ENCODE measurements around the gene RNU1-1. TPM values are rescaled to one million over a fixed set of nuclear protein-coding genes. Genes with fewer than 3 reads are reported as not detected.

RNU1-1 gene
- total and polyA plus RNA-seq, 2 of the 8 experiments (the other 6 are each of a cell fraction or from before 2014, with no cell fraction given), result 145 to 1,303 TPM

- TF ChIP-seq BRCA1 (IDR thresholded peaks at IDR 0.05; ENCODE audit: low read depth, low read length) (no peak), TCF12 (IDR thresholded peaks at IDR 0.05; ENCODE audit: low read depth, low read length) (no peak), JUN (IDR thresholded peaks at IDR 0.05; ENCODE audit: low read depth, low read length) (no peak), SP4 (IDR thresholded peaks at IDR 0.05; ENCODE audit: low read length) (no peak), GABPA (IDR thresholded peaks at IDR 0.05; ENCODE audit: borderline replicate concordance, insufficient read depth, low read length) (no peak), BCL11A (IDR thresholded peaks at IDR 0.05; ENCODE audit: low read depth in 2 of 2, low read length in 2 of 2) (no peak)
Measured at GRCh38 chr1:16464917-16465625, 49.0 kb downstream of the RNU1-1 start (continued).

Small RNA genes lying within 50 kb of the gene (small RNA-seq; reads per million reads assigned to genes)
- gene RNU1-1 (ENCODE audit: insufficient read depth) (not detected), gene RNU1-6P (ENCODE audit: insufficient read depth) (not detected)

Other genes with a start within 250 kb of the RNU1-1 start
- gene FBXO42, start 161.8 kb downstream of the RNU1-1 start, total RNA-seq (2021; fragmentation: NEBNext Ultra II Directional; extraction: Animal tissue kit (Norgen Biotek cat#: 25700)), result 17.0 and 17.4 TPM in 2 replicates
- 14.4 and 15.1 TPM in 2 replicates for gene FBXO42, start 161.8 kb downstream of the RNU1-1 start, polyA plus RNA-seq (2011; rRNA removed)
- 108 and 116 TPM in 2 replicates for gene SZRD1, start 147.0 kb downstream of the RNU1-1 start, total RNA-seq (2021; fragmentation: NEBNext Ultra II Directional; extraction: Animal tissue kit (Norgen Biotek cat#: 25700))
- 97.8 and 108 TPM in 2 replicates for gene SZRD1, start 147.0 kb downstream of the RNU1-1 start, polyA plus RNA-seq (2011; rRNA removed)
- gene SPATA21, start 76.9 kb downstream of the RNU1-1 start, total RNA-seq (2021; fragmentation: NEBNext Ultra II Directional; extraction: Animal tissue kit (Norgen Biotek cat#: 25700)), result not detected in 2 replicates
- 0.25 TPM in 1 of 2 replicates, not detected in the other for gene SPATA21, start 76.9 kb downstream of the RNU1-1 start, polyA plus RNA-seq (2011; rRNA removed)
- 24.4 and 26.6 TPM in 2 replicates for gene NECAP2, start 73.6 kb downstream of the RNU1-1 start, total RNA-seq (2021; fragmentation: NEBNext Ultra II Directional; extraction: Animal tissue kit (Norgen Biotek cat#: 25700))
- 29.1 and 29.7 TPM in 2 replicates for gene NECAP2, start 73.6 kb downstream of the RNU1-1 start, polyA plus RNA-seq (2011; rRNA removed)
- 19.3 and 19.4 TPM in 2 replicates for gene NBPF1, start 99.3 kb upstream of the RNU1-1 start, total RNA-seq (2021; fragmentation: NEBNext Ultra II Directional; extraction: Animal tissue kit (Norgen Biotek cat#: 25700))
- gene NBPF1, start 99.3 kb upstream of the RNU1-1 start, polyA plus RNA-seq (2011; rRNA removed), result 8.5 and 9.6 TPM in 2 replicates
- gene RNU1-3, start 152.7 kb upstream of the RNU1-1 start, total RNA-seq (2021; fragmentation: NEBNext Ultra II Directional; extraction: Animal tissue kit (Norgen Biotek cat#: 25700)), result 1,303 and 1,497 TPM in 2 replicates
- under 0.01 and 145 TPM in 2 replicates for gene RNU1-3, start 152.7 kb upstream of the RNU1-1 start, polyA plus RNA-seq (2011; rRNA removed)
- 1,303 and 1,497 TPM in 2 replicates for gene RNU1-4, start 226.2 kb upstream of the RNU1-1 start, total RNA-seq (2021; fragmentation: NEBNext Ultra II Directional; extraction: Animal tissue kit (Norgen Biotek cat#: 25700))
- gene RNU1-4, start 226.2 kb upstream of the RNU1-1 start, polyA plus RNA-seq (2011; rRNA removed), result under 0.01 and 145 TPM in 2 replicates

Data from H1 (cell line).